C4-2B (cell line): ENCODE results near the gene ASH1L.
"Not testable (repeated sequence)": the region's sequence is repeated elsewhere in the genome, so short reads cannot be mapped to it uniquely, and the experiment has no call there.

Experiments used
- CTCF ChIP-seq: fragments of 450-650 bp; conservative IDR thresholded peaks from 2 replicates; pipeline ENCODE4 v1.5.1; 2017; ENCODE audit warnings: mild to moderate bottlenecking
- ZFX ChIP-seq: fragments of 450-650 bp; IDR thresholded peaks from 2 replicates; pipeline ENCODE4 v1.6.1; 2017

- TF ChIP-seq ZFX, CTCF: not testable (repeated sequence)
These were observed 51.2 kb downstream of the ASH1L start for GRCh38 chr1:155511385-155511784.
